HG02852 (cell line): ENCODE measurements around the gene AGO3.

Source experiments
- ATAC-seq: cut with Tn5 transposase; IDR thresholded peaks from one replicate; pipeline ENCODE4 v1.9.1; 2021; ENCODE audit warnings: mild to moderate bottlenecking, moderate library complexity; ENCODE audit not compliant: unreplicated experiment

Gene AGO3

DNA sequence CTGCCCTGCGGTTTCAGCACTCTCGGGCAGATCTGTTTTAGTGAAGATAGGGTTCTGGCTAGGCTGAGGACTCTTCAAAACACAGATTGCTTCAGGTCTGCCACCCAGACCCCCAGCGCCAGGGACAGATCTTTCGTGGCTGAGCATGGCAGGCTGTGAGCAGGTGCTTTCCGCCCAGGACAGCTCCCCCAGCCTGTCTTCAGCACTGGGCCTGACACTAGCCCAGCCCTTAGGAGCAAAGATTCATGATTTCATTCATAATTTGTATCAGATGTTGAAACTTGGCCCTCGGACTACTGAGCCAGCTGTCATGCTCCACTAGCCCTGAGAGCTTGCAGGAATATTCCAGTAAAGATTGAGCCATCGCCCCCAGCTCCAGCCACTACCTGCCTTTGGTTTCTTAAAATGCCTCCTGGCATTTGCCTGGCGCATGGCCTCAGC, 163.7 kb downstream of the AGO3 start:
- ATAC-seq, result no peak

DNA sequence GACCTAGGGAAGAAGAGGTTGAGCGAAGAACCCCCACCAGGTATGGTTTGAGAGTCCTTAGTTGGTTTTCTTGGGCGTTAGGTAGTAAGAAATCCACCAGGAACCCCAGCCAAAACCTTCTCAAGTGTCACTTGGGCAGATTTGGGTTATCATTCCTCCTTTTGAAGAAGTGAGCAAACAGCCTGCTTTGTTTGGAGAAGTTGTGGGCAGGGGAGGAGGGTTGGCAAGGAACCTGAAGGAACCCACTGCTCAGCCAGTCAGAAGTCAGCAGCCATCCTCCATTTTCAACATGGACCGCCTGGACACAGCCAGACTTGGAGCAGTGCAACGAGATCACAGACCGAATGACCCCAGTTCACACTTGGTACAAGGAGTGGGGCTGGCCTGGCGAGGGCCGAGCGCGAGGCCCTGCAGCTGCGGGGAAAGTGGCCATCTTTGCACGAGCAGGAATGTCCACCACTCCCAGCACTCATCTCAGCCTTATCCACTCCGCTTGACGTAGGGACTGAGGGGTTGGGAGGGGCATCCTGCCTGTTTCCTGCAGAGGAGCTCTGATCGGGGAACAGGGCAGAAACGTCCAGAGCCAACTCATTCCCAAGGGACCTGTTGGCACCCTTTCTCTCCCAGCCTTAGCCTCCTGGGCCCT, 165.0 kb downstream of the AGO3 start:
- ATAC-seq, result no peak

DNA sequence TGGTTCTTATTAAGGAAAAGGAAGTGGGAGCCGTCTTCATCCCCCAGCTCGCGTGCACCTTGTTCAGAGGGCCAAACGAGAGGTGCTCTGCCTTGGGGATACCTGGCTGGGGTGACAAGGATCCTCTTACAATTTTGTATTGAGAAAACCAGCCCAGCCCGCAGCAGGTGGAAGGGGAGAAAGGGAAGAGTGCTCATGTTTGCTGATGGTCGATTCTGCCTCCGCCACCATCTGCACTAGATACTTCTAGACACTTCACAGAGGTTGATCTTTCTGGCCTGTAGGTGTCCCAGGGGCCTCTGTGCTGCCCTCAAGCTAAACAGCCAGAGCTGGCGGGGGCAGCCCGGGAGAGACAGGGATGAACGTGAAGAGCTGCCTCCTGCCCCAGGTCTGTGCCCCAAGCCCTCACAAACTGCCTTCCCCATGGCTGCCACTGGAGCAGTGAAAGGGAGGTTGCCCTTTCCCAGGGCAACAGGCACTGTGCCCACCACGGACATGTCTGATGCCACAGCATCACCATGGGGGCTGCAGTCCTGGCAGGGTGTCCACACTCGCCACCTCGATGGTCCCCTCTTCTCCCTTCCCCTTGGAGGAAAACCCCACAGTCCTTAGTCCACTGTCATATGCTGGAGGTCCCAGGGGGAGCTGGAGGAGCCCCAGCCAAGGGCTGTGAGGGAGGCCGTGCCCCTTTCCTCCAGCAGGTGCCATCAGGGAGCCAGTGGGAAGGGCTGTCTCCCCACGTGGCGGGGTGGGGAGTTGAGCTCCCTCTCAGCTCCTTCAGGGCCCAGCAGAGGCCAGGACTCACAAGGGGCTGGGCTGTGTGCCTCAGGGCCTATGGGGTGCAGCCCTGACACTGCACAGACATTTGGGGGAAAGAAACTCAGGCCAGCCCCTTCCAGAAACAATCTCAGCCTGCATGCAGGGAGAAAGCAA, 165.9 kb downstream of the AGO3 start:
- no peak for ATAC-seq

DNA sequence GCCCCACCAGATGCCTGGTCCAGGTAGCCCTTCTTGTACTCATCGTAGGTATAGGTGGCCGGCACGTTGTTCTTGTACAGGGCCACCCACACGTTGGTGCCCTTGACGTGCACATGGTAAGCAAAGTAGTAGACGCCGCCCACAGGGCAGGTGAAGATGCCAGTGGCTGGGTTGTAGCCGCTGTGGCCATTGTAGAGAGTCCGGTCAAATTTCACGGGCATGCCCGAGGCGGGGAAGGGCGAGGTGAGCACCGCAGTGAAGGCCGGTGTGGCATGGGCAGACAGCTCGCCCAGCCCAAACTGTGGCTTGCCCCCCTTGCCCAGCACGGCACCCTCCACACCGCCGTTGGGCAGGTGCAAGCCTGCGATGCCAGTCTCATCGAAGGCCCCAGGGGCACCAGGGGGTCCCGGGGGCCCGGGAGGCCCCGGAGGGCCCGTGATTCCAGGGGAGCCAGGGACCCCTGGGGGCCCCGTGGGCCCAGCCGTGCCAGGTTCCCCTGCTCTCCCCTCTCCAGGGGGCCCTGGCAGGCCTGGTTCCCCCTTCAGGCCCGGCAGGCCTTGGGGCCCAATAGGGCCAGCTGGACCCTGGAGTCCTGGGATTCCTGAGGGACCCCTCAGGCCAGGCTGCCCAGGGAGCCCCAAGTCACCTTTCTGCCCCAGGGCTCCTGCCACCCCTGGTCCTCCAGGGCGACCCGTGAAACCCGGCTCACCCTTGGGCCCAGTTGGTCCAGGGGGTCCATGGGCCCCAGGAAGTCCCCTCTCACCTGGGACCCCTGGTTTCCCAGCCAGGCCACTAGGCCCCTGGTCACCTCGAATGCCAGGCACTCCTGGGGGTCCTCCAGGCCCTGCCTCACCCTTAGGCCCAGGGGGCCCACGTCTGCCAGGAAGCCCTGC, 167.0 kb downstream of the AGO3 start:
- no peak for ATAC-seq

DNA sequence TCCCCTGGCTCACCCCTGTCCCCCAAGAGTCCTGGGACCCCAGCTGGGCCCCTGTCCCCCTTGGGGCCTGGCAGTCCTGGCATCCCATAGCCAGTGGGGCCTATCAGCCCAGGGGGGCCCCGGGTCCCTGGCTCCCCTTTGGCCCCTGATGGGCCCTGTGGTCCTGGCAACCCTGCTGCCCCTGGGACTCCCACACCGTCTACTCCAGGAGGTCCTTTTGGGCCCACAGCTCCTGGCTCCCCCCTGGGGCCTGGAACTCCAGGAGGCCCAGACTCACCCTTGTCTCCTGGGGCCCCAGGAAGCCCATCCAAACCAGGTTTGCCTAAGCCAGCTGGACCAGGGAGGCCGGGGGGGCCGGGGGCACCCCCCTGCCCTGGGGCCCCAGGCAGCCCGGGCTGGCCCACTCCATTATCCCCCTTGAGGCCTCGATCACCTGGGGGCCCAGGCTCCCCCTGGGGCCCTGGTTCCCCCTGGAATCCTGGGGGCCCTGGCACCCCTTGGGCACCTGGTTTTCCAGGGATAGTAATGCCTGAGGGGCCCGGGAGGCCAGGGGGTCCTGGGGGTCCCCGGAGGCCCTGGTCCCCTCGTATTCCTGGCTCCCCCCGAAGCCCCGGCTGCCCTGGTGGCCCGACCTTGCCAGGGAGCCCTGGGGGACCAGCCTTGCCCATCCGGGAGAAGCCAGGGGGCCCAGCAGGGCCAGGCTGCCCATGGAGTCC, 167.9 kb downstream of the AGO3 start:
- no peak for ATAC-seq

DNA sequence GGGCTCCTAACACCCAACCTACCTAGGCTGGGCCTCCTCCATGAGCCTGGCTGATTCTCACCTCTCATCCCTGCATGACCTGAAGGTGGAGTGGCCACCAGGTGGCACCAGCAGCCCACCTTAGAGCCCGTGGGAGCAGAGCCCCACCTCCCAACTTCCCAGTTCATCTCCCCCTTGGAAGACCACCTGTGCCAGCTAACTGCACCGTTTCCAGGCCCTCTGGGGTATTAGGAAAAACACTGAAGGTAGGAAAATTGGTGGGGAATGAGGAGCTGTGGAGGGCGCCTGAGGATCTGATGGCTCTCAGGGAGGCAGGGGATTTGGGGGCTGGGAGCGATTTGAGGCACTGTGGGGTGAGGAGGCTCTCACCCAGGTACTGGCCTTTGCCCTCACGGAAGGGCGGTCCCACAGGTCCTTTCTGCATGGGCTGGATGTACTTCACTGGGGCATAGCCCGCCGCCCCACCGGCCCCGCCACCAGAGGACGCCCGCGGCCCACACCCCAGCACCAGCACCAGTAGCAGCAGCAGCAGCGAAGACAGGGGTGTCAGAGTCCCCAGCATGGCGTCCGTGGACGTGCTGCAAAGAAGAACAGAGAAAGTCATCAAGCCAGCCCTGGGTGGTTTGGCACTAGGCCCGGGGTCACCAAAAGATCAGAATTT, 168.9 kb downstream of the AGO3 start:
- ATAC-seq, result no peak

DNA sequence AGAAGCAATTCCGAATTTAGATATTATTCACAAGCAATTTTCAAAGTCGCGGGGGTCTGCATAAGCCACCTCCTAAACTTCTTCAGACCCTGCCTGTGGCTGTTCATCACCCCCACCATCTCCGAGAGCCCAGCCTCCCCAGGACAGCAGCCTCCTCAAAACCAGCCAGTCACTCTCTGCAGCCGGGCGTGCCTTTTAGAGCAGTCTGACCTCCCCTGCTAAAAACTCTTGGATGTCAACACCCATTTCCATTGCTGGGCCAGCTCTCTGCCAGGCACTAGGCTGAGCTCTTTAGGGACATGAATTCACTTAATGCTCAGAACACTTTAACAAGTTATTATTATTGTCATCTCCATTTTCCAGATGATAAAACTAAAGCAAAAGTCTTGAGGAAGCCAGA, 169.5 kb downstream of the AGO3 start:
- ATAC-seq, result no peak

DNA sequence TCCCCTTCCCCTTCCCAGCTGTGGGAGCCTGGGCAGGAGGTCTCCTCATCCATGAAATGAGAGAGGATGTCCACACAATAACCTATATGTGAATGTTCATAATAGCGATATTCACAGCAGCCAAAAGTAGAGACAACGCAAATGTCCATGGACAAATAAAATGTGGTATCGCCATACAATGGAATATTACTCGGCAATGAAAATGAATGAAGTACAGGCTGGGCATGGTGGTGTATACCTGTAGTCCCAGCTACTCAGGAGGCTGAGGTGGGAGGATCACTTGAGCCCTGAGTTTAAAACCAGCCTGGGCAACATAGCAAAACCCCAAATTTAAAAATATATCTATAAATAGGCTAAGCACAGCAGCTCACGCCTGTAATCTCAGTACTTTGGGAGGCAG, 170.6 kb downstream of the AGO3 start:
- no peak for ATAC-seq

DNA sequence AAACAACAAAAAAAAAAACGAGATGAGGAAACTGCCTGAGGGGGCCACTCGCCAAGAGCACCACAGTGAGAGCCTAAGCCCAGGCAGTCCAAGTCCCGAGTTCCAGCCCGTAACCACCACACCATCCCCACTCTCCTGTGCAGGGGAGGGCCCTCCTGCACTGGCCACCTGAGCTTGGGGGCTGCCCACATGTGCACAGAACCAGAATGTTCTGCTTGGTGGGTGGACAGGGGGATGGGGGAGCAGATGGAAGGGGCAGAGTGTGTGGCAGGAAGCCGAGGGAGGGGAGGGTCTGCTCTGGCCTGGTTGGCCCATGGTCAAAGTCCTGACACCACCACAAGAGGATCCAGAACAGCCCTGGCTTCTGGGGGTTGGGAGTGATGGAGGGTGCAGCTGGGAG, 175.4 kb downstream of the AGO3 start:
- ATAC-seq, result no peak

DNA sequence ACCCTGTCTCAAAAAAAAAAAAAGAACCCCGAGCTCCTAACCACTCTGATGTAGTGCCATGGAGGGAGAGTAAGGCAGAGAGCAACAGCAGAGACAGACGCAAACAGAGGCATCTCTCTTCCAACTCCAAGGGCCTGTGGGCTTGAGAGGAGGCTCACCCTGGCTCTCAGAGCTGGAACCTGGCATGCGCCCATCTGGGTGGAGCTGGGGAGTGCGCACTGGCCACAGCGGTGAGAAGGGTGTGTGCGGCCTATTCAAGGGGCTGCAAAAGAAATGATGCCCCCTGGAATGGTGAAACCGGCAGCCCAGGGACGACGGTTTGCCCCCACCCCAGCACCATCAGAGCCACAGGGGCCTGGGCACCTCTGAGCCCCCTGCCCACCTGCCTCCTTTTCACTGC, 176.5 kb downstream of the AGO3 start:
- no peak for ATAC-seq

DNA sequence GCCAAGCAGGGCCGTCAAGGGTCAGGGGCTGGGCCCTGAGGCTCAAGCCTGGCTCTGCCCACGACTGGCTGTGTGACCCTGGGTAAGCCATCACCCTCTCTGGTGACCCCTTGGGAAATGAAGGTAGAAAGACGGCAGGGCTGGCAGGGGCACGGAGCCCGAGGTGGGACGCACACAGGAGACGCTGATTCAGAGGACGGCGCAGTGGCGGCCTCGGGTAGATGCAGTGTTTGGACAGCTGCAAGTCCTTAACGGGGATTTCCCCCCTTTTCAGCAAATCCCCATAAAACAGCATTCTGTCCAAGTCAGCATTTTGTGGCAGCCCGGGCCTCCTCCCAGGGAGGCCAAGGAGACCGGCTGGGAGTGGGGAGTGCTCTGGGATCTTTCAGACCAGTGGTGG, 177.4 kb downstream of the AGO3 start:
- no peak for ATAC-seq

DNA sequence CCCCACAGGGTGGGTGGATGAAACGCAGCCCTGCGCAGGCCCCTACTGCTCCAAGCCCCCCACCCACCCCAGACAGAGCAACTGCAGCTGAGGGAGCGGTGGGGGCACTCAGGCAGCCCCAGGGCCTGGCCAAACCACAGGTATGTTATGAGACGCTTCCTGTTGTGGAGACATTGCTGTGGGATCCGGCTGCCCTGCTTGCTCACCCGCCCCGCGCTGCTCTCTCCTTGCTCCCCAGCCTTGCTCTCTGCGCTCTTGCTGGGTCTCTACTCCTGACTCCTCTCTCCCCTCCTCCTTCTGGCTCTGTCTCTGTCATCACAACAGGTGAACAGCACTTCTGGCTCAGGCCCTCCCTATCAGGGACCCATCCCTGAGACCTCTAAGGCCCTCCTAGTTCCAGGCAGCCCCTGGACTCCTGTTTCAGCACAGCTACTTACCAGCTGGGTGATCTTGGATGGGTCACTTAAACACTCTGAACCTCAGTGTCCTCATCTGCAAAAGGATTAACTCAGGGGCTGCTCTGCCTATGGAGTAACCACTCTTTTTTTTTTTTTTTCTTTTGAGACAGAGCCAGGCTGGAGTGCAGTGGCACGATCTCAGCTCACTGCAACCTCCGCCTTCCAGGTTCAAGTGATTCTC, 178.3 kb downstream of the AGO3 start:
- ATAC-seq, result no peak

DNA sequence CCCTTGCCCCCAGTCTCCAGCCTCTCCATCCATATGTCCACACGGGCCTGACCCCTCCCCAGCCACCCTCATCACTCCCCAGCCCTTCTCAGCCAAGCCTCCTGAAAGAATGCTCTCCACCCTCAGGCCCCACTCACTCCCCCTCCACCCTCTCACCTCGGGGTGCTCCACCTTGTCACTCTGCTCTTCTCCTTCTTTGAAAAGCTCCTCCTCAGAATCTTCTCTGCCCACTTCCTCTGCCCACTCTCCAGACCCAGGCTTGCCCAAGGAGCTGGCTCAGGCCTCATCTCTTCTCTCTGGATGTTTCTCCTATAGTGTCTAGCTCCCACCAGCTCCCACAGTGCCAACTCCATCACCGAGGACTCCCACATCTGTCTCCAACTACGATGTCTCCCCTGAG, 180.2 kb downstream of the AGO3 start:
- ATAC-seq, result no peak

DNA sequence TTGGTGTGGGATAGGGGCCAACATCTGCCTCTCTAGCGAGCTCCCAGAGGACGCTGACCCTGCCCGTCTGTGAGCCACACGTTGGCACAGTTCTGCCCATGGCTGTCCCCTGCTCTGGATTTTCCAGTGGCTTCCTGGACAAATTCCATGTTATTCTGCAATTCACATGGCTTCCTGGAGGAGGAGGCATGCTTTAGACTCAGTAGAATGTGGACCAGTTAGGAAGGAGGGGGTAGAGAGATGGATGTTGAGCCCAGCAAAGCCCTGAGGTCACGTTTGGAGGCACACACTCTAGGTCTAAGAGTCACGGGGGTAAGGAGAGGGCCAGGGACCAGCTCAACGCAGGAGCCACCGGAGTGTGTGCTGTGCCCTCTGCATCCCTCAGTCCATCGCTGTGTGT, 181.9 kb downstream of the AGO3 start:
- no peak for ATAC-seq

DNA sequence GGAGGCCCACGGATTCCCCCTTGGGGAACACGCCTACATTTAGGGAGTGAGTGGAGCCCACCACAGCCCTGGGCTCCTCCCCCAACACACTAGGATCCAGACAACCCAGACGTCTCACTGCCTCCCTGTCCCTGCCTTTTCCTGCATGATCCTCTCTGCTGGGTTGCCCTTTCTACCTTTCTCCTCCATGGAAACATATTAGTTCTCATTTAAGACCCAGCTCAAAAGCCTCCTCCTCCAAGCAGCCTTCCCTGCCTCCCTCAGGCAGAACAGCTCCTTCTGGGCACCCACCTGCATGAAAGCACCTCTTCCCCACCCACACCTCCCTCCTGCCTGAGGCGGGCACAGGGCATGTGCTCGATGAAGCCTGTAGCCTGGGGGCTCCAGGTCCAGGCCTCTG, 183.5 kb downstream of the AGO3 start:
- no peak for ATAC-seq

DNA sequence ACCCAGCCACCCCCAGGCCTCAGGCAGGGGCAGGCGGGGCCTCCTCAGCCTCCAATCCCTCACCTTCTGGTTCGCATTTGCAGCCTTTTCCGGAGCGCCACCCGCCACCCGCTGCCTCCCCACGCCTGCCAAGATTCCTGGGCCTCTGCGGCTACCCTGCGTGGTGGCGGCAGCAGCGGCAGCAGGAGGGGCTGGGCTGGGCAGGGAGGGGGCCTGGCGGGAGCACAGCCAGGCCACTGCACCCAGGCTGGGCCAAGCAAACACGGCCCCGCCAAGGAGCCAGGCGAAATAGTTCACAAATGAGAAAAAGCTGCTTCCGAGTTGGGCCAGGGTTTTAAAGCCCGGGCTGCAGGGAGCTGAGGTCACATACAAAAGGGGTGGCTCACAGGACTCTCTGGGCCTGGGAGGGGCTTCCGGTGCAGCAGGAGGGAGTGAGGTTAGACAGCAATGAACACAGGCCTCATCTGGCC, 184.3 kb downstream of the AGO3 start:
- no peak for ATAC-seq

DNA sequence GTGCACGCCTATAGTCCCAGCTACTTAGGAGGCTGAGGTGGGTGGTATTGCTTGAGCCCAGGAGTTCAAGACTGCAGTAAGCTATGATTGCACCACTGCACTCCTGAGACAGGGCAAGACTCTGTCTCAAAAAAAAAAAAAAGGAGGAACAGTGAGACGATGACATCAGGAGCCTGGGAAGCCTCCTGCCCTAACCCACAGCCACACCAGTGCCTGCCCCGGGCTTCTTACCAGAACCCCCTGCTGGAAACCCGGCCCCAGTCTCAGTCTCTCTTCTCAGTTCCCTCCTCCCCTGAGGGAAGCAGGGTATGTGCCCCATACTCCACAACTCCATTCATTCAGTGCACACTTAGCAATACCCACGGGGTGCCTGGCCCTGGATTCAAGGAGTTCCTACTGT, 185.0 kb downstream of the AGO3 start:
- no peak for ATAC-seq

DNA sequence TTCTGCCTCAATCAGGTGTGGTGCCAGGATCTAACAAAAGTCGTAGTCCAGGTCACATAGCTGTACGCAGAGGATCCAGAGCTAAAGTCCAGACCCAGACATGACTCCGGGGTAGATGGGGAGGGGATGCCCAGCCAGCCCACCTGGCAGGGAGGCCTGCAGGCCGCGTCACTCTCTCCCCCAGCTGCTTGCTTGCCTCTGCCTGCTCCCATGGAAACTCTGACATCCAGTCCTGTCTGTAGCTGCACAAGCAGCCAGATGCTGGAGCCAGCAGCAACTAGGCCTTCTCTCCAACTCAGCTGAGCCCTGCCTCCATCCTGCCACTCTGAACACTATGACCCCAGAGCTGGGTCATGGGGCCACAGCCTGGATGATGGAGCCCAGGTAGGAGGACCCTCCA, 186.0 kb downstream of the AGO3 start:
- no peak for ATAC-seq

DNA sequence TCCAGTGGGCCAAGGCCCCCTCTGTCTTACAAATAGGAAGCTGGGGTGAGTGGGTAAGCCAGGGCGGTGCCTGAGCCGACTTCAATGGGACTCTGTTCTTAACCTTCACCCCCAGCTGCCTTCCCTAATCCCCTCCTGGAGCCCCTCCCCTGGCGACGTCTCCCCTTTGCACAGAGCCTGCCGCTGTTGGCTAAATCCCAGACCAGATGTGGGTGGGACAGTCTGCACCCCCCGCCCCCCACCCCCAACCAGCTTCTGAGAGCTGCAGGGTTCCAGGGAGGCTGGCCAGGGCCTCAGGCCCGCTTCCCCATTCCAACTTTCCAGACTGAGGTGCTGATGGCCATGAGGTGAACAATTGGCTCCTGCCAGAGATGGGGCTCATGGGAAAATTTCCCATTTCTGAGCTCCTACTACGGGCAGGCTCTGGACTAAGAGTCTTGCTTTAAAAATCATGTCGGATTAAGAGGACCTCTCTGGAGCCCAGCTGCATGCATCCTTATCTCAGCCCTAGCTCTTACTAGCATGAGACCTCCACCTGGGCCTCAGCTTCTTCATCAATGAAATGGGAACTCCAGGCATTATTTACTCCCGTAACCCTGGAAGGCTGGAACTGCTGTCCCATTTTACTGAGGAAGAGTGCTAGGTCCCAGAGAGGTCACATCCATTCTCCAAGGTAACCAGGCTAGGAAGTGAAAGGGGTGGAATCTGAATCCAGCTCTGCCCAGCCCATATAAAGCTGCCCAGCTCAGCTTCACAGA, 187.7 kb downstream of the AGO3 start:
- no peak for ATAC-seq
